ENCODE measurements around the gene ACHE.

GRCh38 chr7:100921039-100921438 is 25.4 kb upstream of the ACHE start:
- TF ChIP-seq EZH2 (IDR thresholded peaks at IDR 0.05; ENCODE audit: insufficient read depth, poor library complexity, severe bottlenecking) (no peak), EZH2phosphoT487 (IDR thresholded peaks at IDR 0.05; ENCODE audit: insufficient read depth, low read depth) (no peak)
